Hematopoietic multipotent progenitor cell treated with erythropoietin and hydrocortisone succinate and interleukin-3 and kit ligand, for 4 days (in vitro differentiated cells): ENCODE measurements around the gene FOXP3.

Source experiments
- DNase-seq: peaks from one replicate; pipeline ENCODE4 v3.0.0-alpha.2; 2015

Gene FOXP3

GRCh38 chrX:49212861-49213260, 51.6 kb downstream of the FOXP3 start:
- no peak for DNase-seq

GRCh38 chrX:49212209-49212608, 52.3 kb downstream of the FOXP3 start:
- DNase-seq = no peak

- DNase-seq = no peak
Measured at GRCh38 chrX:49211074-49211473, 53.4 kb downstream of the FOXP3 start.

GRCh38 chrX:49210406-49210805, 54.1 kb downstream of the FOXP3 start:
- no peak for DNase-seq

GRCh38 chrX:49209434-49210251, 54.9 kb downstream of the FOXP3 start:
- peak; percentile 28 for DNase-seq

- DNase-seq = no peak
Measured at GRCh38 chrX:49208399-49208798, 56.1 kb downstream of the FOXP3 start.

- no peak for DNase-seq
Measured at GRCh38 chrX:49206543-49206942, 58.0 kb downstream of the FOXP3 start.

- DNase-seq = no peak
Measured at GRCh38 chrX:49205443-49205842, 59.1 kb downstream of the FOXP3 start.

GRCh38 chrX:49204709-49205108, 59.8 kb downstream of the FOXP3 start:
- DNase-seq = no peak

- no peak for DNase-seq
Measured at GRCh38 chrX:49204017-49204416, 60.5 kb downstream of the FOXP3 start.

GRCh38 chrX:49203536-49203935, 61.0 kb downstream of the FOXP3 start:
- DNase-seq = no peak

GRCh38 chrX:49202022-49202421, 62.5 kb downstream of the FOXP3 start:
- DNase-seq = no peak
